ENCODE measurements around the gene PRAC1.

- no peak for TF ChIP-seq POLR2A (IDR thresholded peaks at IDR 0.05)
- TF ChIP-seq, protein P1, sequence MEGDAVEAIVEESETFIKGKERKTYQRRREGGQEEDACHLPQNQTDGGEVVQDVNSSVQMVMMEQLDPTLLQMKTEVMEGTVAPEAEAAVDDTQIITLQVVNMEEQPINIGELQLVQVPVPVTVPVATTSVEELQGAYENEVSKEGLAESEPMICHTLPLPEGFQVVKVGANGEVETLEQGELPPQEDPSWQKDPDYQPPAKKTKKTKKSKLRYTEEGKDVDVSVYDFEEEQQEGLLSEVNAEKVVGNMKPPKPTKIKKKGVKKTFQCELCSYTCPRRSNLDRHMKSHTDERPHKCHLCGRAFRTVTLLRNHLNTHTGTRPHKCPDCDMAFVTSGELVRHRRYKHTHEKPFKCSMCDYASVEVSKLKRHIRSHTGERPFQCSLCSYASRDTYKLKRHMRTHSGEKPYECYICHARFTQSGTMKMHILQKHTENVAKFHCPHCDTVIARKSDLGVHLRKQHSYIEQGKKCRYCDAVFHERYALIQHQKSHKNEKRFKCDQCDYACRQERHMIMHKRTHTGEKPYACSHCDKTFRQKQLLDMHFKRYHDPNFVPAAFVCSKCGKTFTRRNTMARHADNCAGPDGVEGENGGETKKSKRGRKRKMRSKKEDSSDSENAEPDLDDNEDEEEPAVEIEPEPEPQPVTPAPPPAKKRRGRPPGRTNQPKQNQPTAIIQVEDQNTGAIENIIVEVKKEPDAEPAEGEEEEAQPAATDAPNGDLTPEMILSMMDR (IDR thresholded peaks at IDR 0.05): no peak
- no peak for TF ChIP-seq POLR2AphosphoS5 (IDR thresholded peaks at IDR 0.05)
Observed at GRCh38 chr17:48729335-48730239, 7.3 kb upstream of the PRAC1 start.

Measured in suprapubic skin (tissue), 4 donors.